Astrocyte (in vitro differentiated cells and primary cell): ENCODE results near the gene SEC61B. TPM values are rescaled to one million over a fixed set of nuclear protein-coding genes. Genes with fewer than 3 reads are reported as not detected.

Experiments used
- DNase-seq: peaks from one replicate; pipeline ENCODE4 v3.0.0-alpha.2; 2010; ENCODE audit warnings: low read depth
- FAIRE-seq: peaks from 2 replicates; lab custom pipeline; 2011; peaks lifted over from hg19 to GRCh38; lab: Jason Lieb, UNC
- H2AFZ ChIP-seq: 2 replicates; pipeline ENCODE4 v1.6.0; 2012; ENCODE audit warnings: low read depth, low read length, inconsistent platforms
- H3K27ac ChIP-seq: 2 replicates; pipeline ENCODE4 v1.5.1; 2011; ENCODE audit warnings: low read depth, low read length, inconsistent platforms
- H3K27me3 ChIP-seq: 2 replicates; pipeline ENCODE4 v1.6.0; 2011; ENCODE audit warnings: low read length, inconsistent platforms; ENCODE audit not compliant: insufficient read depth
- H3K36me3 ChIP-seq: 2 replicates; pipeline ENCODE4 v1.5.1; 2011; ENCODE audit warnings: low read length, inconsistent platforms; ENCODE audit not compliant: insufficient read depth
- H3K4me1 ChIP-seq: 2 replicates; pipeline ENCODE4 v1.5.1; 2011; ENCODE audit warnings: low read length, inconsistent platforms; ENCODE audit not compliant: insufficient read depth
- H3K4me2 ChIP-seq: 2 replicates; pipeline ENCODE4 v1.6.0; 2012; ENCODE audit warnings: low read length, inconsistent platforms
- H3K4me3 ChIP-seq: 2 replicates; pipeline ENCODE4 v1.5.1; 2011; ENCODE audit warnings: low read depth, mild to moderate bottlenecking, low read length, inconsistent platforms; ENCODE audit not compliant: insufficient read depth
- H3K79me2 ChIP-seq: 2 replicates; pipeline ENCODE4 v1.6.0; 2012; ENCODE audit warnings: mild to moderate bottlenecking, low read length, inconsistent platforms; ENCODE audit not compliant: insufficient read depth
- H3K9ac ChIP-seq: 2 replicates; pipeline ENCODE4 v1.6.0; 2012; ENCODE audit warnings: mild to moderate bottlenecking, low read length, inconsistent platforms
- H3K9me3 ChIP-seq: 2 replicates; pipeline ENCODE4 v1.5.1; 2012; ENCODE audit warnings: low read depth, mild to moderate bottlenecking, low read length, inconsistent platforms; ENCODE audit not compliant: insufficient read depth
- H4K20me1 ChIP-seq: 2 replicates; pipeline ENCODE4 v1.6.0; 2012; ENCODE audit warnings: low read length, inconsistent platforms; ENCODE audit not compliant: insufficient read depth
- H3K27ac Mint-ChIP-seq: one replicate; pipeline ENCODE4 v1.8.0; 2021; ENCODE audit warnings: mild to moderate bottlenecking, mixed read lengths; ENCODE audit not compliant: unreplicated experiment
- H3K27me3 Mint-ChIP-seq: one replicate; pipeline ENCODE4 v1.8.0; 2021; ENCODE audit warnings: low read depth, mixed read lengths; ENCODE audit not compliant: unreplicated experiment
- H3K36me3 Mint-ChIP-seq: one replicate; pipeline ENCODE4 v1.8.0; 2021; ENCODE audit warnings: low read depth, mixed read lengths; ENCODE audit not compliant: unreplicated experiment
- H3K4me1 Mint-ChIP-seq: one replicate; pipeline ENCODE4 v1.8.0; 2021; ENCODE audit warnings: low read depth, mixed read lengths; ENCODE audit not compliant: unreplicated experiment
- H3K4me3 Mint-ChIP-seq: one replicate; pipeline ENCODE4 v1.8.0; 2021; ENCODE audit warnings: mild to moderate bottlenecking, moderate library complexity, mixed read lengths; ENCODE audit not compliant: unreplicated experiment
- H3K9me3 Mint-ChIP-seq: one replicate; pipeline ENCODE4 v1.8.0; 2021; ENCODE audit warnings: mild to moderate bottlenecking, mixed read lengths; ENCODE audit not compliant: unreplicated experiment
- CTCF ChIP-seq: IDR thresholded peaks from 2 replicates; pipeline ENCODE4 v1.5.1; 2011; ENCODE audit warnings: low read depth, mild to moderate bottlenecking, inconsistent platforms, low read length, moderate library complexity; ENCODE audit not compliant: insufficient read depth
- EZH2 ChIP-seq: IDR thresholded peaks from 2 replicates; pipeline ENCODE4 v1.6.1; 2012; ENCODE audit warnings: mild to moderate bottlenecking, low read length, inconsistent platforms; ENCODE audit not compliant: insufficient read depth
- total RNA-seq: library from RNA; stranded (reverse); gene quantifications from 2 replicates; pipeline ENCODE4 v1.2.1, GENCODE V29; 2021

The SEC61B gene
- total RNA-seq, 1 donor from 2014 or later, result 263 TPM

- Histone ChIP-seq H3K79me2 (no peaks in the 10 kb centered on the region), H4K20me1 (no peaks in the 10 kb centered on the region), H2AFZ (no peak overlapping the region), H3K27me3 (no peaks in the 10 kb centered on the region), H3K9me3 (no peaks in the 10 kb centered on the region), H3K4me3 (no peak overlapping the region), H3K9ac (no peak overlapping the region), H3K27ac (no peak overlapping the region), H3K36me3 (no peaks in the 10 kb centered on the region), H3K4me1 (peaks cover 7% of the 10 kb centered on the region), H3K4me2 (no peak overlapping the region)
- Mint-ChIP-seq H3K9me3 (no peaks in the 10 kb centered on the region), H3K36me3 (peaks cover 11% of the 10 kb centered on the region), H3K27ac (no peak overlapping the region), H3K27me3 (no peaks in the 10 kb centered on the region), H3K4me3 (no peak overlapping the region), H3K4me1 (peaks cover 16% of the 10 kb centered on the region)
- no peak for TF ChIP-seq EZH2
- TF ChIP-seq CTCF, result no peak
- DNase-seq (no peak), FAIRE-seq (no peak)
Observed at GRCh38 chr9:99244344-99245260, 22.5 kb downstream of the SEC61B start.

DNA sequence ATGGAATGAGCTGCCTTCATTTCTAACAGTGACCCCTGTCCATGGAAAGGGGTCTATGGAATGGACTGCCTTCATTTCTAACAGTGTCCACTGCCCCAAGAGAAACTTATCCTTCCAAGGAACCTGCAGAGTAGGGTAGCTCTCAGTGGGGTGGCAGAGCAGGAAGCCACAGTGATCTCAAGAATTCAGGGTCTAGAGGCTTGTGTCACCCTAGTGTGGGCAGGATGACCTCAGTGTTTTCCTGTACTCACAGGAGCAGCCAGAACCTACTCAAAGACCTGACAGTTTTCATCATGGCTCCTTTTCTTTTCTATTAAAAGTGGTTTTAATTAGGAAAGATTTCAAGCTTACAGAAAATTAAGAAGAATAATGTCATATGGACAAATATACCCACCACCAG lies 27.5 kb downstream of the SEC61B start:
- Histone ChIP-seq H3K79me2 (no peaks in the 10 kb centered on the region), H3K36me3 (no peaks in the 10 kb centered on the region), H3K4me1 (peaks cover 5% of the 10 kb centered on the region), H4K20me1 (no peaks in the 10 kb centered on the region), H3K4me2 (no peak overlapping the region), H3K9ac (no peak overlapping the region), H3K9me3 (no peaks in the 10 kb centered on the region), H3K4me3 (no peak overlapping the region), H3K27ac (no peak overlapping the region), H3K27me3 (no peaks in the 10 kb centered on the region), H2AFZ (no peak overlapping the region)
- no peak for FAIRE-seq
- H3K36me3 Mint-ChIP-seq, result no peaks in the 10 kb centered on the region
- H3K9me3 Mint-ChIP-seq, result no peaks in the 10 kb centered on the region
- no peaks in the 10 kb centered on the region for H3K27me3 Mint-ChIP-seq
- no peak for TF ChIP-seq EZH2
- TF ChIP-seq CTCF, result no peak
- no peak overlapping the region for H3K27ac Mint-ChIP-seq
- DNase-seq, result no peak
- no peak overlapping the region for H3K4me3 Mint-ChIP-seq
- peaks cover 9% of the 10 kb centered on the region for H3K4me1 Mint-ChIP-seq

GRCh38 chr9:99251157-99251556 lies 29.1 kb downstream of the SEC61B start:
- no peaks in the 10 kb centered on the region for H4K20me1 ChIP-seq
- no peak overlapping the region for H3K27ac ChIP-seq
- H3K9ac ChIP-seq, result no peak overlapping the region
- no peak overlapping the region for H2AFZ ChIP-seq
- DNase-seq (no peak), FAIRE-seq (no peak)
- peaks cover 5% of the 10 kb centered on the region for H3K4me1 ChIP-seq
- H3K79me2 ChIP-seq, result no peaks in the 10 kb centered on the region
- no peaks in the 10 kb centered on the region for H3K9me3 ChIP-seq
- Mint-ChIP-seq H3K27me3 (no peaks in the 10 kb centered on the region), H3K36me3 (no peaks in the 10 kb centered on the region), H3K27ac (no peak overlapping the region), H3K9me3 (peaks cover 3% of the 10 kb centered on the region), H3K4me1 (peaks cover 7% of the 10 kb centered on the region), H3K4me3 (no peak overlapping the region)
- no peaks in the 10 kb centered on the region for H3K36me3 ChIP-seq
- TF ChIP-seq CTCF (no peak), EZH2 (no peak)
- no peak overlapping the region for H3K4me3 ChIP-seq
- no peak overlapping the region for H3K4me2 ChIP-seq
- no peaks in the 10 kb centered on the region for H3K27me3 ChIP-seq
